Lung microvascular endothelial cell (primary cell): ENCODE results near the gene TEC. TPM values are rescaled to one million over a fixed set of nuclear protein-coding genes. Genes with fewer than 3 reads are reported as not detected.
"Not testable (repeated sequence)": the region's sequence is repeated elsewhere in the genome, so short reads cannot be mapped to it uniquely, and the experiment has no call there.

ENCODE experiments used
- DNase-seq, 2 donors: peaks; one replicate each; pipeline versions ENCODE4 v3.0.0 to v3.0.0-alpha.2; 2010; ENCODE audit warnings: low read depth in 2 of 2
- total RNA-seq: library from RNA; depleted of rRNA; stranded (reverse); fragments of >200 nt; gene quantifications from 2 replicates; pipeline ENCODE4 v1.2.1, GENCODE V29; 2014

TEC gene
- total RNA-seq, 1 donor from 2014 or later = 1.8 TPM

- DNase-seq = no peak
These were observed 27.0 kb downstream of the TEC start for GRCh38 chr4:48242511-48243195.

GRCh38 chr4:48241731-48242130 lies 27.9 kb downstream of the TEC start:
- no peak for DNase-seq

- peak; percentile 58 to 78 for DNase-seq
These were observed 31.5 kb downstream of the TEC start for GRCh38 chr4:48237996-48238645.

GRCh38 chr4:48235050-48235449 lies 34.6 kb downstream of the TEC start:
- no peak for DNase-seq

GRCh38 chr4:48234575-48234974 lies 35.1 kb downstream of the TEC start:
- no peak for DNase-seq

- DNase-seq = peak in 1 of 2 donors; percentile 32
These were observed 40.7 kb downstream of the TEC start for GRCh38 chr4:48228949-48229348.

GRCh38 chr4:48227662-48228061 lies 42.0 kb downstream of the TEC start:
- no peak for DNase-seq

- no peak for DNase-seq
These were observed 43.4 kb downstream of the TEC start for GRCh38 chr4:48226199-48226598.

GRCh38 chr4:48225368-48226141 lies 44.1 kb downstream of the TEC start:
- DNase-seq = no peak

- no peak for DNase-seq
These were observed 45.0 kb downstream of the TEC start for GRCh38 chr4:48224606-48225005.

- DNase-seq = no peak
These were observed 45.9 kb downstream of the TEC start for GRCh38 chr4:48223633-48224295.

- DNase-seq = no peak
These were observed 47.1 kb downstream of the TEC start for GRCh38 chr4:48222491-48222890.

- not testable (repeated sequence) for DNase-seq
These were observed 50.2 kb downstream of the TEC start for GRCh38 chr4:48219430-48219829.

GRCh38 chr4:48216563-48216962 lies 53.1 kb downstream of the TEC start:
- no peak for DNase-seq

GRCh38 chr4:48215977-48216376 lies 53.7 kb downstream of the TEC start:
- no peak for DNase-seq

GRCh38 chr4:48212165-48212564 lies 57.5 kb downstream of the TEC start:
- no peak for DNase-seq

- DNase-seq = no peak
These were observed 58.7 kb downstream of the TEC start for GRCh38 chr4:48210966-48211328.

GRCh38 chr4:48205626-48206025 lies 64.0 kb downstream of the TEC start:
- no peak for DNase-seq

- no peak for DNase-seq
These were observed 64.5 kb downstream of the TEC start for GRCh38 chr4:48205107-48205506.

- DNase-seq = no peak
These were observed 65.8 kb downstream of the TEC start for GRCh38 chr4:48203819-48204218.

GRCh38 chr4:48197643-48198237 lies 71.9 kb downstream of the TEC start:
- no peak for DNase-seq
